NOMO-1 (cell line): ENCODE data around the gene RSKR.
"Not testable (repeated sequence)": the region's sequence is repeated elsewhere in the genome, so short reads cannot be mapped to it uniquely, and the experiment has no call there.

Experiments used
- DNase-seq, 2 experiments: peaks; one replicate each; lab custom pipeline; 2025; ENCODE audit not compliant: unreplicated experiment in 2 of 2; lab: John Stamatoyannopoulos, UW

RSKR gene

GRCh38 chr17:28613931-28614381, at the start of gene RSKR:
RSKR (minus strand) TSS chr17:28614185; CDS start chr17:28614161, 24 bp downstream.
- DNase-seq = no peak

- DNase-seq = no peak
Measured at GRCh38 chr17:28663723-28664122, 49.7 kb upstream of the RSKR start.

GRCh38 chr17:28662527-28662829, 48.5 kb upstream of the RSKR start:
- DNase-seq = no peak

- peak; percentile 87 to 89 for DNase-seq
Measured at GRCh38 chr17:28661635-28662526, 47.9 kb upstream of the RSKR start, which contains the start of the genes SDF2 and SUPT6H. SDF2 (minus strand) TSS chr17:28661906; CDS start chr17:28661876, 30 bp downstream. SUPT6H (plus strand) TSS chr17:28662205; CDS start chr17:28673402, 11,197 bp downstream.

- not testable (repeated sequence) for DNase-seq
Measured at GRCh38 chr17:28659497-28659881, 45.5 kb upstream of the RSKR start.

GRCh38 chr17:28658766-28659496, 44.9 kb upstream of the RSKR start:
- DNase-seq = not testable (repeated sequence)

- DNase-seq = not testable (repeated sequence)
Measured at GRCh38 chr17:28658342-28658741, 44.4 kb upstream of the RSKR start.

GRCh38 chr17:28657756-28658155, 43.8 kb upstream of the RSKR start:
- DNase-seq = no peak

GRCh38 chr17:28655160-28655559, 41.2 kb upstream of the RSKR start:
- DNase-seq = no peak

- DNase-seq = no peak
Measured at GRCh38 chr17:28648698-28649097, 34.7 kb upstream of the RSKR start.

- DNase-seq = no peak
Measured at GRCh38 chr17:28646039-28646754, 32.2 kb upstream of the RSKR start.

- no peak for DNase-seq
Measured at GRCh38 chr17:28645576-28645939, 31.6 kb upstream of the RSKR start.

GRCh38 chr17:28644787-28645575, 31.0 kb upstream of the RSKR start, which contains the start of gene BLTP2:
BLTP2 (minus strand) TSS chr17:28645158; CDS start chr17:28645056, 102 bp downstream.
- peak; percentile 94 to 97 for DNase-seq

GRCh38 chr17:28643983-28644786, 30.2 kb upstream of the RSKR start:
- peak; percentile 39 to 73 for DNase-seq

- no peak for DNase-seq
Measured at GRCh38 chr17:28641579-28641978, 27.6 kb upstream of the RSKR start.

GRCh38 chr17:28635506-28635905, 21.5 kb upstream of the RSKR start:
- no peak for DNase-seq

- DNase-seq = no peak
Measured at GRCh38 chr17:28634206-28634865, 20.4 kb upstream of the RSKR start.

GRCh38 chr17:28626818-28627217, 12.8 kb upstream of the RSKR start:
- DNase-seq = no peak

GRCh38 chr17:28624148-28624547, 10.2 kb upstream of the RSKR start:
- DNase-seq = no peak
